Muscle of arm (tissue), 12 donors: ENCODE data around the gene TFAP2A. TPM values are rescaled to one million over a fixed set of nuclear protein-coding genes. Genes with fewer than 3 reads are reported as not detected.
A peak's percentile ranks its signal among the peaks of the same experiment; 100 is the strongest.

ENCODE experiments used
- DNase-seq: peaks from one replicate; pipeline ENCODE4 v3.0.0-alpha.2; 2013
- polyA plus RNA-seq, 12 donors: library from polyadenylated mRNA; unstranded; fragments of 120-200 nt; gene quantifications; one replicate each; pipeline ENCODE4 v1.2.1, GENCODE V29; 2013; ENCODE audit not compliant: insufficient read length in 12 of 12

Gene TFAP2A
- polyA plus RNA-seq, 12 donors: 0.27 to 71.3 (median 0.51) TPM; not detected in 2

- DNase-seq: no peak
Observed at GRCh38 chr6:10413262-10413849, 1.5 kb downstream of the TFAP2A start.

- DNase-seq: no peak
Observed at GRCh38 chr6:10412461-10413261, 2.2 kb downstream of the TFAP2A start.

GRCh38 chr6:10411971-10412460, 2.9 kb downstream of the TFAP2A start:
- no peak for DNase-seq

- DNase-seq: no peak
Observed at GRCh38 chr6:10411131-10411970, 3.5 kb downstream of the TFAP2A start.

GRCh38 chr6:10410207-10411050, 4.4 kb downstream of the TFAP2A start:
- no peak for DNase-seq

GRCh38 chr6:10409731-10410206, 5.1 kb downstream of the TFAP2A start:
- DNase-seq: no peak

GRCh38 chr6:10409233-10409721, 5.6 kb downstream of the TFAP2A start:
- no peak for DNase-seq

GRCh38 chr6:10408457-10408856, 6.4 kb downstream of the TFAP2A start:
- no peak for DNase-seq

GRCh38 chr6:10407674-10408054, 7.2 kb downstream of the TFAP2A start:
- DNase-seq: no peak

- no peak for DNase-seq
Observed at GRCh38 chr6:10407018-10407673, 7.7 kb downstream of the TFAP2A start.

- DNase-seq: no peak
Observed at GRCh38 chr6:10406556-10406955, 8.3 kb downstream of the TFAP2A start.

GRCh38 chr6:10405513-10405900, 9.4 kb downstream of the TFAP2A start:
- DNase-seq: no peak

- no peak for DNase-seq
Observed at GRCh38 chr6:10404799-10405512, 9.9 kb downstream of the TFAP2A start.

- DNase-seq: peak; percentile 94
Observed at GRCh38 chr6:10404107-10404798, 10.6 kb downstream of the TFAP2A start.

- DNase-seq: no peak
Observed at GRCh38 chr6:10403385-10404106, 11.3 kb downstream of the TFAP2A start.

GRCh38 chr6:10402648-10403311, 12.1 kb downstream of the TFAP2A start:
- no peak for DNase-seq

GRCh38 chr6:10401632-10402223, 13.1 kb downstream of the TFAP2A start:
- no peak for DNase-seq
